Cerebellar cortex (tissue), 1 donor: Measurements from ENCODE around the gene FBXL12.
"Not testable (repeated sequence)": the region's sequence is repeated elsewhere in the genome, so short reads cannot be mapped to it uniquely, and the experiment has no call there.

Source experiments
- DNase-seq: peaks from one replicate; pipeline ENCODE4 v3.0.0-alpha.2; 2015; ENCODE audit warnings: low spot score

The FBXL12 gene

DNA sequence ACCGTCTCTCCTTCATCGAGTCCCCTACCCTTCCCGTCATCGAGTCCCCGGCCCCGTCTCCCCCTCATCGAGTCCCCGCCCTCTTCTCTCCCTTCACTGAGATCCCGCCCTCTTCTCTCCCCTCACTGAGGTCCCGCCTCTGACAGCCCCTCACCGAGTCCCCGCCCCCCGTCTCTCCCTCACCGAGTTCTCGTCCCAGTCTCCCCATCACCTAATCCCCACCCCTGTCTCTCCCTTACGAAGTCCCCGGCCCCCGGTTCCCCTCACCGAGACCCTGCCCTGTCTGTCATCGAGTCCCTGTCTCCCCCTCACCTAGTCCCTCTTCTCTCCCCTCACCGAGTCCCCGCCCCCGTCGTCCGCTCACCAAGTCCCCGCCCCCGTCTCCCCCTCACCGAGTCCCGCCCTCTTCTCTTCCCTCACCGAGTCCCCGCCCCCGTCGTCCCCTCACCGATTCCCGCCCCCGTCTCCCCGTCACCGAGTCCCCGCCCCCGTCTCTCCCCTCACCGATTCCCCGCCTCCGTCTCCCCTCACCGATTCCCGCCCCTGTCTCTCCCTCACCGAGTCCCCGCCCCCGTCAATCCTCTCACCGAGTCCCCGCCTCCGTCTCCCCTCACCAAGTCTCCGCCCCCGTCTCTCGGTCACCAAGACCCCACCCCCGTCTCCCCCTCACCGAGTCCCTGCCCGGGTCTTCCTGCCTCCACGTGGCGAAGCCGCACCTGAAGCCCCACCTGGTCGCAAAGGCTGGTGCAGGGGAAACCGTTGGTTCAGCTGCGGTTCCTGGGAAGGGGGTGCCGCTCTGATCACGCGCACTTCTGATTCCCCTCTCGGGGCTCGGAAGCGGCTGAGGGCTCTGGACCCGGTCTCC, 26.4 kb downstream of the FBXL12 start:
- peak; percentile 91 for DNase-seq

DNA sequence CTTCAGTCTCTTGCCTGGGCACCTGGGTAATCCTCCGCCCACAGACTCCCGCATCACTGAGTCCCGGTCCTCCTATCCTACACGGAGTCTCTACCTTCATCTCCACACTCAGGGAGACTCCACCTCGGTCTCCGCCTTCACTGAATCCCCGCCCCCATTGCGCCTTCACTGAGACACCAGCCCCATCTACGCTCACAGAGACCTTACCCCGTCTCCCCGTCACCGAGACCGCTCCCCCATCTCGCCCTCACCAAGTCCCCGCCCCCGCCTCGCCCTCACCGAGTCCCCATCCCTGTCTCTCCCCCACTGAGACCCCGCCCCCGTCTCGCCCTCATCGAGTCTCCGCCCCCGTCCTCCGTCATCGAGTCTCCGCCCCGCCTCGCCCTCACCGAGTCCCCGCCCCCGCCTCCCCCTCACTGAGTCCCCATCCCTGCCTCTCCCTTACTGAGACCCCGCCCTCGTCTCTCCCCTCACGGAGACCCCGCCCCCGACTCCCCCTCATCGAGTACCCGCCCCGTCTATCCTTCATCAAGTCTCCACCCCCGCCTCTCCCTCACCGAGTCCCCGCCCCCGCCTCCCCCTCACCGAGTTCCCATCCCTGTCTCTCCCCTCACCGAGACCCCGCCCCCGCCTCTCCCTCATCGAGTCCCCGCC, 27.2 kb downstream of the FBXL12 start:
- DNase-seq: peak; percentile 93

DNA sequence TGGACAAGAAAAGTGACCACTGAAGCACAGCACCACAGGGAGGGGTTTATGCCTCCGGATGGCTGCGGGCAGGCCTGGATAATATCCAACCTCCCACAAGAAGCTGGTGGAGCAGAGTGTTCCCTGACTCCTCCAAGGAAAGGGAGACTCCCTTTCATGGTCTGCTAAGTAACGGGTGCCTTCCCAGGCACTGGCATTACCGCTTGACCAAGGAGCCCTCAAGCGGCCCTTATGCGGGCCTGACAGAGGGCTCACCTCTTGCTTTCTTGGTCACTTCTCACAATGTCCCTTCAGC, 27.9 kb downstream of the FBXL12 start:
- not testable (repeated sequence) for DNase-seq

DNA sequence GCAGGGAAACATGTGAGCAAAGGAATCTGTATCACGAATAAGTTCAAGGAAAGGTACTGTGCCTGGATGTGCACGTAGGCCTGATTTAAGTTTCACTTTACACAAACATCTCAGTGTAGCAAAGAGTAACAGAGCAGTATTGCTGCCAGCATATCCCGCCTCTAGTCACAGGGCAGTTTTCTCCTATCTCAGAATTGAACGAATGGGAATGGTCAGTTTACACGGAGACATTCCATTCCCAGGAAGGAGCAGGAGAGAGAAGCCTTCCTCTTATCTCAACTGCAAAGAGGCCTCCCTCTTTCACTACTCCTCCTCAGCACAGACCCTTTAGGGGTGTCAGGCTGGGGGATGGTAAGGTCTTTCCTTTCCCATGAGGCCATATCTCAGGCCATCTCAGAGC, 29.3 kb downstream of the FBXL12 start:
- not testable (repeated sequence) for DNase-seq

DNA sequence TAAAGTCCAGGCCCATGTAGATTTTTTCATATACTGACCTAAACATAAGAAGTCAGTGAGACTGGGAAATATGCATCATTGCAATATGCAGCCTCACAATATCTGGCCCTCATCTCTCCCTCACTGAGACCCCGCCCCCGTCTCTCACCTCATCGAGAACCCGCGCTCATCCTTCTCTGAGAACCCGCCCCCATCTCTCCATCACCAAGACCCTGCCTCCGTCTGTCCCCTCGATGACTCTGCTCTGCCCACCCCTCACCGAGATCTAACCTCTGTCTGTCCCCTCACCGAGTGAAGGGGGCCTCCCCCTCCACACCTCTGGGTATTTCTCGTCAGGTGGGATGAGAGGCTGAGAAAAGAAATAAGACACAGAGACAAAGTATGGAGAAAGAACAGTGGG, 29.8 kb downstream of the FBXL12 start:
- no peak for DNase-seq

DNA sequence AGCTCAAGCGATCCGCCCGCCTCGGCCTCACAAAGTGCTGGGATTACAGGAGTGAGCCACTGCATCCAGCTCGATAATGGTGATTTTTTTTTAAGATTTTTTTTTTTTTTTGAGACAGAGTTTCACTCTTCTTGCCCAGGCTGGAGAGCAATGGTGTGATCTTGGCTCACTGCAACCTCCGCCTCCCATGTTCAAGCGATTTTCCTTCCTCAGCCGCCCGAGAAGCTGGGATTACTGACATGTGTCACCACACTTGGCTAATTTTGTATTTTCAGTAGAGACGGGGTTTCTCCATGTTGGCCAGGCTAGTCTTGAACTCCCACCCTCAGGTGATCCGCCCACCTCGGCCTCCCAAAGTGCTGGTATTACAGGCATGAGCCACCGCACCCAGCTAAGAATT, 30.3 kb downstream of the FBXL12 start:
- DNase-seq: not testable (repeated sequence)

DNA sequence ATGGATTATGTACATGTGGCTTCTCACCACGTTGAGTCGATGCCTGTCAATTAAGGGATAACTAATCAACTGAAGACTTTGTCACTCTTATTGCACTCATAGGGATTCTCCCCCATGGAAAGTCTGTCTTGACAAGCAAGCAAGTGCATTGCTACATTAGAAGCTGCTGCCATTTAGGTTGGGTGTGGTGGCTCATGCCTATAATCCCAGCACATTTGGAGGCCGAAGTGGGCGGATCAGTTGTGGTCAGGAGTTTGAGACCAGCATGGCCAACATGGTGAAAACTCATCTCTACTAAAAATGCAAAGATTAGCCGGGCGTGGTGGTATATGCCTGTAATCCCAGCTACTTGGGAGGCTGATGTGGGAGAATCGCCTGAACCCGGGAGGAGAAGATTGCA, 32.1 kb downstream of the FBXL12 start:
- no peak for DNase-seq

DNA sequence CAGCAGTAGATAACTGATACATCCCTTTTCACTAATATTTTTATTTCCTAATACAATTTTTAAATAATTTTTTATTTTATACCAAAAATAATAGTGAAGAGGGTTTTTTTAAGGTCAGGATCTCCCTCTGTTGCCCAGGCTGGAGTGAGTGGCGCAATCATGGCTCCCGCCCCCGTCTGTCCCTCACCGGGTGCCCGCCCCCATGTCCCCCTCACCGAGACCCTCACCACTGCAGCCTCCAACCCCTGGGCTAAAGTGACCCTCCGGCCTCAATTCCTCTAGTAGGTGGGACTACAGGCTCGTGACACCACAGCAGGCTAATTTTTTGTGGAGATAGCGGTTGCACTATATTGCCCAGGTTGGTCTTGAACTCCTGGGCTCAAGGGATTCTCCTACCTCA, 32.5 kb downstream of the FBXL12 start:
- no peak for DNase-seq

DNA sequence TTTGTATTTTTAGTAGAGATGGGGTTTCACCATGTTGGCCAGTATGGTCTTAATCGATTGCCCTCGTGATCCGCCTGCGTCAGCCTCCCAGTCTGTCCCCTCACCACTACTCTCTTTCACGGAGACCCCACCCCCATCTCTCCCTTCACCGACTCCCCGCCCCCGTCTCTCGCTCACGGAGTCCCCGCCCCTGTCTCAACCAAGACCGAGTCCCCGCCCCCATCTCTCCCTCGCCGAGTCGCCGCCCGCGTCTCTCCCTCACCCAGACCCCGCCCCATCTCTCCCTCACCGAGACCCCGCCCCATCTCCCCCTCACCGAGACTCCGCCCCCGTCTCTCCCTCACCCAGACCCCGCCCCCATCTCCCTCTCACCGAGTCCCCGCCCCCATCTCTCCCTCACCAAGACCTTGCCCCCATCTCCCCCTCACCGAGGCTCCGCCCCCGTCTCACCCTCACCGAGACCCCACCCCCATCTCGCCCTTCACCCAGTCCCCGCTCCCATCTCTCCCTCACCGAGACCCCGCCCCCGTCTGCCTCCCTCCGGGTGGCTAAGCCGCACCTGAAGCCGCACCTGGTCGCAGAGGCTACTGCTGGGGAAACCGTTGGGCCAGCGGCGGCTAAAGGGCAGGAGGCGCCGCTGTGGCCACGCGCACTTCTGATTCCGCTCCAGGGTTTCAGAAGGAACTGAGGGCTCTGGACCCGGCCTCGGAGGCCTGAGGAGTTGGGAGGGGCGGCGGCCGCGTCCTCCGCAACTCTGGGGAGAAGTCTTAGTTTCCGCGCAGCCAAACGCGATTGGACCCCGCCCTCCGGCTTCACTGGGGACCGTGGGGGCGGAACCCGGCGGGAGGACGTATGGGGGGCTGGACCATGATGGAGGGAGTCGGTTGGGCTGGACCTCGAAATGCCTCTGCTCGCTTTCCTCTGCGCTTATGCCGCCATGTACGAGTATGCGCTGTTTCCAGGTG, 33.2 kb downstream of the FBXL12 start:
- DNase-seq: peak; percentile 95

DNA sequence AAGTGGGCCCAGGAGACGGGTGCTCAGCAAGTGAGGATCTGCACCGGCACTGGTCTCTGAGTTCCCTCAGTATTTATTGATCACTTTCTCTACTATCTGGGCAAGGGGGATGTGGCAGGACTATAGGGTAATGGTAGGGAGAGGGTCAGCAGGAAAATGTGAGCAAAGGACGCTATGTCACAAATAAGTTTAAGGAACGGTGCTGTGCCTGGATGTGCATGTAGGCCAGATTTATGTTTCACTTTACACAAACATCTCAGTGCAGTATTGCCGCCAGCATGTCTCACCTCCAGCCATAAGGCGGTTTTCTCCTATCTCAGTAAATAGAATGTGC, 34.7 kb downstream of the FBXL12 start:
- DNase-seq: not testable (repeated sequence)

DNA sequence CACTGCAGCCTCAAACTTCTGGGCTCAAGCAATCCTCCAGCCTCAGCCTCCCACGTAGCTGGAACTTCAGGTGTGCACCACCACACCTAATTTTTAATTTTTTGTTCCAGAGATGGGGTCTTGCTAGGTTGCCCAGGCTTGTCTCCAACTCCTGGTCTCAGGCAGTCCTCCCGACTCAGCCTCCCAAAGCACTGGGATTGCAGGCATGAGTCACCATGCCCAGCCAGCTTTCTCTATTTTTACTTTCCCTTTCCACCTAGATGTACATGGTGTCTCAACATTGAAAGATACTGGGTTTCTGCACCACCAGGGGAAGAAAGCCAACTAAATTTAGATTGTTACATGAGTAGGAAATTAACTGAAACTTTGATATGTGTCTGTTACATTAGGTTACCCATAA, 36.5 kb downstream of the FBXL12 start:
- no peak for DNase-seq

DNA sequence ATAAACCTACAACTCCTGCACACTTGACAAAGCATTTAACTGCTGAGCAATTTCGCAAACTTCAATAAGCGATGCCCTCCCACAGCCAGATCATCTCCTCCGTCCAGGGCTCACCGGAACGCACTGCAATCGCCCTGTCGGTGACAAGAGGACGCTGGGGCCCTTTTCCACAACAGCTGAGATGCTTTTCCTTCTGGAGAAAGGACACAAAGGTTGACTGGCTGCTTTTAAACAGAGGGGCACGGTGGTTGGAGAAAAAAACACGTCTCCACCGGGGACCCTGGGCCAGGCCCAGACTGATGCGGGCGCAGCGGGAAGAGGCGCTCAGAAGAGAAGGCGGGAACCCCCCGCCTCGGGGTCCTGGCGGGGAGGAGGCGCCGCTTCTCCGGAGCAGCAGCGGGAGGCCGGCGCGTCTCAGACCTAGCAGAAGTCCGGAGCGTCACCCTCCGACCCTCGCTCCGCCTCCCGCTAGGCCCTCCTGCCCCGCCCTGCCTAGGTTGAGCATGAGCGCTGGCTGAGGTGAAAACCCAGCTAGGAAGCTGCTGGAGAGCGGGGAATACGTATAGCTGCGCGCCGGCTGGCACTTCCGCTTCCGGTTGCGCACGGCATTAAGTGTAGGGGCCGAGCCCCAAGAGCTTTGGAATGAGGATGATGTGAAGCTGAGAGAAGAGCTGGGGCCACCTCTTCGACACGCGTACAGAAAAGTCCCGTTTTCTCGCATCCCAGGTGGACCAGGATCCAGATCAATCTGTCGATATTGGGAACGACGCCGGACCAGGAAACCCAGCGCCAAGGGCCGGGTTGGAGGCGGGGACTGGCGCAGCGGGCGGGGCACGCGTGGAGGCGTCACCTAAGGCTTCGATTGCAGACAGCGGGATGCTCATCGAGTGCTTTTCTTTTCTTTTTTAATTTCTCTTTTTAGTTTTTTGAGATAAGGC, 50.4 kb downstream of the FBXL12 start, which contains the start of gene ZNF846:
Gene ZNF846 (minus strand): TSS at position 564 of the 938 bp plus-strand sequence. CDS start 3,788 bp downstream, outside the sequence.
- peak; percentile 97 for DNase-seq
